Urinary bladder (tissue), 4 donors: ENCODE results near the gene ATP5F1E. TPM values are rescaled to one million over a fixed set of nuclear protein-coding genes. Genes with fewer than 3 reads are reported as not detected.

Experiments used
- DNase-seq: peaks from one replicate; pipeline ENCODE4 v3.0.0-alpha.2; 2015; ENCODE audit errors: extremely low spot score
- H3K27ac ChIP-seq: one replicate; pipeline ENCODE4 v1.5.1; 2013; ENCODE audit warnings: low read depth, mild to moderate bottlenecking, moderate library complexity
- H3K36me3 ChIP-seq: one replicate; pipeline ENCODE4 v1.6.1; 2013; ENCODE audit warnings: mild to moderate bottlenecking, moderate library complexity; ENCODE audit not compliant: insufficient read depth
- H3K4me1 ChIP-seq: one replicate; pipeline ENCODE4 v1.6.1; 2013; ENCODE audit warnings: mild to moderate bottlenecking, moderate library complexity; ENCODE audit not compliant: insufficient read depth
- H3K4me3 ChIP-seq: one replicate; pipeline ENCODE4 v1.5.1; 2013; ENCODE audit warnings: low read depth, low read length
- WGBS: extraction: QIAGEN DNeasy Blood & Tissue Kit; methylation state at CpG from one replicate; pipeline ENCODE4 v1.1.7; 2013; 5-methylcytosine and 5-hydroxymethylcytosine counted together
- polyA plus RNA-seq: library from polyadenylated mRNA; stranded (reverse); fragments of 200-250 nt; gene quantifications from one replicate; pipeline ENCODE4 v1.2.3, GENCODE V29; 2013
- total RNA-seq: library from RNA; depleted of rRNA; stranded (reverse); fragments of >200 nt; gene quantifications from one replicate; pipeline ENCODE4 v1.2.3, GENCODE V29; 2014
- donor health status: healthy with polysubstance abuse.
- donor health status: healthy.

The ATP5F1E gene
- total and polyA plus RNA-seq, 2 donors = 26.8 to 50.7 TPM

GRCh38 chr20:59003836-59004492 lies 28.2 kb downstream of the ATP5F1E start:
- no peak overlapping the region for H3K4me3 ChIP-seq
- WGBS = 84% methylated on average over 16 of the region's 16 CpGs
- H3K4me1 ChIP-seq = no peaks in the 10 kb centered on the region
- H3K36me3 ChIP-seq = no peaks in the 10 kb centered on the region
- no peak overlapping the region for H3K27ac ChIP-seq
- no peak for DNase-seq

GRCh38 chr20:59002874-59003399 lies 29.2 kb downstream of the ATP5F1E start:
- no peaks in the 10 kb centered on the region for H3K36me3 ChIP-seq
- 85% methylated on average over 17 of the region's 17 CpGs for WGBS
- DNase-seq = no peak
- no peaks in the 10 kb centered on the region for H3K4me1 ChIP-seq
- H3K4me3 ChIP-seq = no peak overlapping the region
- H3K27ac ChIP-seq = no peak overlapping the region

- H3K4me1 ChIP-seq = no peaks in the 10 kb centered on the region
- no peak overlapping the region for H3K4me3 ChIP-seq
- no peak overlapping the region for H3K27ac ChIP-seq
- 90% methylated on average over 8 of the region's 8 CpGs for WGBS
- no peak for DNase-seq
- H3K36me3 ChIP-seq = no peaks in the 10 kb centered on the region
Measured at GRCh38 chr20:59002388-59002787, 29.7 kb downstream of the ATP5F1E start.

GRCh38 chr20:59001449-59002171 lies 30.5 kb downstream of the ATP5F1E start:
- Histone ChIP-seq H3K4me1 (no peaks in the 10 kb centered on the region), H3K4me3 (no peak overlapping the region), H3K27ac (no peak overlapping the region), H3K36me3 (no peaks in the 10 kb centered on the region)
- 91% methylated on average over 27 of the region's 27 CpGs for WGBS
- DNase-seq = no peak

- H3K27ac ChIP-seq = no peak overlapping the region
- no peak overlapping the region for H3K4me3 ChIP-seq
- no peaks in the 10 kb centered on the region for H3K36me3 ChIP-seq
- 90% methylated on average over 13 of the region's 13 CpGs for WGBS
- no peak for DNase-seq
- no peaks in the 10 kb centered on the region for H3K4me1 ChIP-seq
Measured at GRCh38 chr20:59001068-59001448, 31.1 kb downstream of the ATP5F1E start.

- no peak overlapping the region for H3K27ac ChIP-seq
- DNase-seq = no peak
- 65% methylated on average over 3 of the region's 3 CpGs for WGBS
- H3K4me3 ChIP-seq = no peak overlapping the region
- no peaks in the 10 kb centered on the region for H3K4me1 ChIP-seq
- H3K36me3 ChIP-seq = no peaks in the 10 kb centered on the region
Measured at GRCh38 chr20:59000326-59000725, 31.8 kb downstream of the ATP5F1E start.

GRCh38 chr20:58998656-58999055 lies 33.5 kb downstream of the ATP5F1E start:
- 92% methylated on average over 11 of the region's 11 CpGs for WGBS
- Histone ChIP-seq H3K36me3 (peaks cover 3% of the 10 kb centered on the region), H3K4me1 (no peaks in the 10 kb centered on the region), H3K27ac (no peak overlapping the region), H3K4me3 (no peak overlapping the region)
- no peak for DNase-seq

- no peaks in the 10 kb centered on the region for H3K4me1 ChIP-seq
- WGBS = 91% methylated on average over 24 of the region's 24 CpGs
- DNase-seq = no peak
- no peak overlapping the region for H3K27ac ChIP-seq
- H3K4me3 ChIP-seq = no peak overlapping the region
- H3K36me3 ChIP-seq = peaks cover 3% of the 10 kb centered on the region
Measured at GRCh38 chr20:58997141-58997770, 34.9 kb downstream of the ATP5F1E start.

- peaks cover 3% of the 10 kb centered on the region for H3K36me3 ChIP-seq
- DNase-seq = no peak
- H3K4me1 ChIP-seq = no peaks in the 10 kb centered on the region
- no peak overlapping the region for H3K4me3 ChIP-seq
- 83% methylated on average over 12 of the region's 12 CpGs for WGBS
- no peak overlapping the region for H3K27ac ChIP-seq
Measured at GRCh38 chr20:58996226-58996611, 35.9 kb downstream of the ATP5F1E start.

- Histone ChIP-seq H3K4me1 (no peaks in the 10 kb centered on the region), H3K4me3 (no peak overlapping the region), H3K36me3 (peaks cover 5% of the 10 kb centered on the region), H3K27ac (no peak overlapping the region)
- 82% methylated on average over 18 of the region's 18 CpGs for WGBS
- DNase-seq = no peak
Measured at GRCh38 chr20:58995461-58996225, 36.5 kb downstream of the ATP5F1E start.

GRCh38 chr20:58994390-58995159 lies 37.6 kb downstream of the ATP5F1E start:
- DNase-seq = no peak
- no peak overlapping the region for H3K4me3 ChIP-seq
- H3K27ac ChIP-seq = no peak overlapping the region
- no peaks in the 10 kb centered on the region for H3K4me1 ChIP-seq
- 85% methylated on average over 17 of the region's 17 CpGs for WGBS
- H3K36me3 ChIP-seq = peaks cover 5% of the 10 kb centered on the region

- Histone ChIP-seq H3K36me3 (peaks cover 5% of the 10 kb centered on the region), H3K27ac (no peak overlapping the region), H3K4me3 (no peak overlapping the region), H3K4me1 (no peaks in the 10 kb centered on the region)
- 84% methylated on average over 23 of the region's 23 CpGs for WGBS
- no peak for DNase-seq
Measured at GRCh38 chr20:58993332-58994248, 38.5 kb downstream of the ATP5F1E start.
